Right renal pelvis (tissue), 4 donors: Measurements from ENCODE around the gene NBPF1. TPM values are rescaled to one million over a fixed set of nuclear protein-coding genes. Genes with fewer than 3 reads are reported as not detected.
"Not testable (repeated sequence)": the region's sequence is repeated elsewhere in the genome, so short reads cannot be mapped to it uniquely, and the experiment has no call there.

Experiments
- DNase-seq, 4 donors: peaks; one replicate each; pipeline ENCODE4 v3.0.0-alpha.2; 2013; ENCODE audit warnings: low read depth in 4 of 4, low spot score in 3 of 4, missing footprints in 1 of 4
- polyA plus RNA-seq, 4 donors: library from polyadenylated mRNA; unstranded; fragments of 120-200 nt; gene quantifications; one replicate each; pipeline ENCODE4 v1.2.1, GENCODE V29; 2013; ENCODE audit not compliant: insufficient read length in 4 of 4

The NBPF1 gene
- polyA plus RNA-seq, 4 donors, result 70.5 to 157 (median 88.6) TPM

- DNase-seq, result not testable (repeated sequence)
These were observed 52.9 kb downstream of the NBPF1 start for GRCh38 chr1:16560498-16560897.

DNA sequence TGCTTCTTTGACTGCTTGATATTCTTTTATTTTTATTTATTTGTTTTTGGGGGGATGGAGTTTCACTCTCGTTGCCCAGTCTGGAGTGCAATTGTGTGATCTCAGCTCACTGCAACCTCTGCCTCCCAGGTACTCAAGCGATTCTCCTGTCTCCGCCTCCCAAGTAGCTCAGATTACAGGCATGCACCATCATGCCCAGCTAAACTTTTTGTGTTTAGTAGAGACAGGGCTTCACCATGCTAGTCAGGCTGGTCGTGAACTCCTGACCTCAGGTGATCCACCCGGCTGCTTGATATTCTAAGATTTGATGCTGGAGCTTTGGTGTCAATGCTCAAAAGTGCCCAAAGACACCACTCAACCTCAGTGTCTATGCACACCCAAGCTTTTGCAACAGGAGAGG lies 53.7 kb downstream of the NBPF1 start:
- DNase-seq, result not testable (repeated sequence)

DNA sequence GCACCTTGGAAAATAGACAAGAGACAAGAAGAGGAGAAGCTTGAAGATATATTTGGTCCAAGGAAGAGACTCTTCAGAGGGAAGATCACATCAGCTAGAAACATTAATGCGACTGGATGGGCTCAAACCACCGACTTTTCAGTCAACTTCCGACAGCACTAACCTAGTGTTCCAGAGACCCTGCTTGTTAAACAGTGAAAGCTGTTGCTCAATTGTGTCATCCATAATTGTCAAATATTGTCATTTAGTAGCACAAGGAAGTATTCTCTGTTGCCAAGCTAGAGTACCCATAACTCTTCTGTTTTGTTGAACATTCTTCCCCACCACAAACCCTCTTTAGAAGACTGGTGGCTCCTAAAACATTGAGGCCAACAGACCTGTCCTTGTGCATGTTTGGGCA lies 56.3 kb downstream of the NBPF1 start:
- DNase-seq, result not testable (repeated sequence)

DNA sequence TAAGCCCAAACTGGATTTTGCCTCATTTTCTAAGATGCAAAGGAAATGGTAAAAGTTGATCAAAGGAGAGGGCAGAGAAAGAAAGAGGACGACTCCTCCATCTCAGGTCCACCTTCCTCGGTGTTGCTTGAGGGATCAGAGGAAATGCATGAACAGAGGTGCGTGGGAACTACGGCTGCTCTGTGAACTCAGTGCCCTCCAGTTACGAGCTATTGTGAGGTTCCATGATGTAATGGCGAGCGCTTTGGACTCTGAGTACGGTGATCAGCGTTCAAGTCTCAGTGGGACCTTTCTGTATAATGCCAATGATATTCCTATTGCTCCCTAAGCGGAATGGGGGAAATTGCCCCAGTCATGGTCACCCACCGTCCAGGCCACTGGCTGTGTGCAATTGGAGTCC lies 60.1 kb downstream of the NBPF1 start:
- DNase-seq, result not testable (repeated sequence)

- not testable (repeated sequence) for DNase-seq
These were observed 63.0 kb downstream of the NBPF1 start for GRCh38 chr1:16550212-16550918.

DNA sequence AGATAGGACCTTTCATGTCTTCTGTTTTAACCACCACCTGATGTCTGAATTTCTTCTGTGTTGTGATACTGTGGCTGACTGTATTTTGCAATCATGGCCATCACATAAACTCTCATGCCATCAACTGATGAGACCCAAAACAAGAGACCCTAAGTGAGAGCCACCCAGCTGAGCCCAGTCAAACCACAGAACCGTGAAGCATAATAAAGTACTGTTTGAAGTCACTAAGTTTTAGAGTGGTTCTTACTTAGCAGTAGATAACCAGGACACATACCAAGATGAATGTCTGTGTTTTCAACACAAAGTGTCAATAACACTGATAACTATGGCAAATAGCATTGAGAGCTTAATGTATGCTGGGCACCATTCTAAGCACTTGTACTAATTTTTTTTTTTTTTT lies 63.8 kb downstream of the NBPF1 start:
- DNase-seq, result not testable (repeated sequence)

DNA sequence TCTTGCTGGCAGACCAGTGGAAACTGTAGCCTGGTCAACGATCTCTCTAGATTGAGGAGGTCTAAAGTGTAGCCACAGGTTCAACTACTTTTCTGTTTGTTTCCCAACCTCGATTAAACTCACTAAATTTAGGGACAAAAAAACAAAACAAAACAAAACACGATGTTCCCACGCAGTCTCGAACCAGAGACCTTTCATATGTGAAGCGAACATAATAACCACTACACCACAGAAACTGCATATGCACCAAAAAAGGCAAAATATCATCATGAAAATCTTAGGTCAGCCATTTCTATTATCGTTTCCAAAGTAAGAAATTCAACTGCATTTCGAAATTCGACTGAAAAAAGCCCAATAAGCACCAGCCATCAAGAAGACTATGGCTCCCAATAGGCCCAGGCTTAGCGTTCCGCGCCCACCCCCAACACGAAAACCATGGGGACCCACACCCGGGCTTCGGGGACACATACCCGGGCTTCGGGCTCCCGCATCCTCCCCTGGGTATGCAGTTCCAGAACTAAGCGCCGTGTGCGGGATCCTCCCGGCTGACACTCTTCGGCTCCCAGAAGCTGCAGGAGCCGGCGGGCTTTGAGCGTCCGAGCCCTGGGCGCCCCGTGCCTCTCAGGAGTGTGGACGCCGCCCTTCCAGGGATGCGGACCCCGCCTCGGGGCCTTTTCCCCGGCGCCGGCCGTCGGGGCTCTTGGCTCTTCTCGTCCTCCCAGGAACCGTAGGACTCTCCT lies 65.7 kb downstream of the NBPF1 start:
- DNase-seq, result not testable (repeated sequence)

DNA sequence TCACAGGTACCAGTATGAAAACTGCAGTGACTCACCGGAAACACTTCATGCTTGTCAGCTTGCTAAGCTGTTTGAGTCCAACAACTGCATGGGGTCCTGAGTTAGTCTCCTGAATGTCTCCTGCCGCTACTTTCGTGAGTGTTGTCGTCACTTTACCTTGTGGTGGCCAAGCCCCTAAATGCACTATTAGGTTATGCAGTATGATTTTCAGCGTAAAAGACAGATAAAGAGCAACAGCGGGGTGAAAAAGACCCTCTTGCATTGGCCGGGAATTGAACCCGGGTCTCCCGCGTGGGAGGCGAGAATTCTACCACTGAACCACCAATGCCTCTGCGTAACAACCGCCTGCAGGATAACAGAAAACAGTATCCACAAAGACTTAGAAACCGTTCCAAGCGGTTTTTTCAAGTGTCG lies 67.7 kb downstream of the NBPF1 start:
- not testable (repeated sequence) for DNase-seq

DNA sequence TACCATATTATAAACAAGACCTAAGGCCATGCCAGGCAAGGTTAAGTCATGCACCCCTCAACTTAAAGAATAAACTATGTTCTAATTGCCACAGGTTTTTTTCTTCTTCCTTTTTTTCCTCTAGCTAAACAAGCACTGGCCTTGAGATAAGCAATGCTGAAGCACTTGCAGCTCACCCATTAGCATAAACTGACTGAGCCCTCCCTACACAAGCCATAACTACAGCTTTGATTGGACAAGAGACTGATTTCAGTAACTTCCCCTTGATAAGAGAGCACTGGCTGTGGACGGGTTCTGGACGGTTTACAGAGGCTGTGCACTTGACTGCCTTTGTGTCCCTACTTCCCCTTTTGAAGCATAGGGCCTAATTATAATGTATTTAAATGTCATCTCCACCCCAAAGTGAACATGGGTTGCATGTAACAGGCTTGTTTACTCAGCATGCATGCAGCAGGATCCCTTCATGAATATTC lies 72.9 kb downstream of the NBPF1 start:
- DNase-seq, result not testable (repeated sequence)

- not testable (repeated sequence) for DNase-seq
These were observed 75.8 kb downstream of the NBPF1 start for GRCh38 chr1:16537528-16537927.

DNA sequence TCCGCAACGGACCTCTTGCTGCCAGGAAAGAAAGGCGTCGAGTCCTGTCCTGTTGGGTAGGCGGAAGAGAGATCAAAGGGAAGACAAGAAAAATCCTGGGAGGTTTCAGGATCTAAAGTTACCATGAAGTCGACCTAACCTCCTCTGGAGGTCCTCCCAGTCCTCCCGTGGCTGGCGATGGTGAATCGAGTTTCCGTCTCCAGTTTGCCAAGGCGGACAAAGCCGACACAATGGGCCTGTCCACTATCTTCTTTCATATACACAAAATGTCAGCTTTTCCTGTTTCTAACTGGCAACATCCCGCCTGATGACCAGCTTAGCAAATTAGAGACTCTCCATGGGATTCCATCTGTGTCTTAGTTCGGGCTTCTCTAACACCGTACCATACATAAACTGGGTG lies 76.6 kb downstream of the NBPF1 start:
- DNase-seq, result not testable (repeated sequence)

- not testable (repeated sequence) for DNase-seq
These were observed 77.5 kb downstream of the NBPF1 start for GRCh38 chr1:16535898-16536297.

GRCh38 chr1:16535487-16535886 lies 77.9 kb downstream of the NBPF1 start:
- not testable (repeated sequence) for DNase-seq

GRCh38 chr1:16534829-16535456 lies 78.4 kb downstream of the NBPF1 start:
- DNase-seq, result not testable (repeated sequence)

DNA sequence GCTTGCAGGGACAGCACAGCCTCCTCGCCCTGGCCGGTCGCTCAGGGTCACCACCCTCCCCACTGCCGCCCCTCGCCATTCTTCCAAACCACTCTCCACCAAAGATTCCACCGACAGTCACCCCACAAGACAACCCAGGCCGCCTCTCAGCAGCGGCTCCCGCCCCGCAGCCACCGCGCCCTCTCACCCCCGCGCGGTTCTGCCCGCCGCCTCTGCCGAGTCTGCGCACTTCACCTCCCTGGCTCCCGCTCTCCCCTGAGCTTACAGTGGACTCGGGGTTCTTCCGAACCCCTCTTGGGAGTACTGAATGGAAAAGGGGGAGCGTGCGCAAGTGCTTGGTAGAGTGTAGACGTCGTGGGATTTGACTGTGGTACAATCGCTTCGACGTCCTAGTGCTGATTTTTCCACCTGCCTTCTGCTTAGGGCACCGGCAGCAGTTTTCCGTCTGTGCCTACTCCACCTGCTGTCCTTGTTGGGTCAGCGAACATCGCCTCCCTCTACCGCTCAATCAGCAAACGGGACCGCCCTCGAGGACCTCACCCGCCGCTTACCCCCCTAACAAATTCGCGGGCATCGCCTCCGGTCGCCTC lies 79.0 kb downstream of the NBPF1 start:
- DNase-seq, result not testable (repeated sequence)

GRCh38 chr1:16532235-16532991 lies 81.0 kb downstream of the NBPF1 start:
- DNase-seq, result not testable (repeated sequence)

DNA sequence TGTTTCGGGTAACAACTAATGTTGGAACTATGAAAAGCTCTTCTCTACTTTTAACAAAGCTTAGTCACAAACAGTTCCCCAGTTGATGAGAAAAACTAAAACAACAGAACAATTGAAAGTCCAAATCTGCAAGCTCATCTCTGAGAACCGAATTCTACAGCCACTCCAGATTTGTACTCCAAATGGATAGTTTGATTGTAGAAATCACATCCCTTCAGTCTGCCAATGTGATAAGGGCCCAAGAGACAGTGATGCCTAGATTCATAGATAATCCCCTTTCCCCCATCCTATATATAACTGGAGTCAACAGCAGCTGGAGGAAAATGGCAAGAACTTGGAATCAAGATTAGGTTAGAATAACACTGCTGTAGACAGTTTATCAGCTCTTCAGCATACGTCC lies 85.0 kb downstream of the NBPF1 start:
- not testable (repeated sequence) for DNase-seq

DNA sequence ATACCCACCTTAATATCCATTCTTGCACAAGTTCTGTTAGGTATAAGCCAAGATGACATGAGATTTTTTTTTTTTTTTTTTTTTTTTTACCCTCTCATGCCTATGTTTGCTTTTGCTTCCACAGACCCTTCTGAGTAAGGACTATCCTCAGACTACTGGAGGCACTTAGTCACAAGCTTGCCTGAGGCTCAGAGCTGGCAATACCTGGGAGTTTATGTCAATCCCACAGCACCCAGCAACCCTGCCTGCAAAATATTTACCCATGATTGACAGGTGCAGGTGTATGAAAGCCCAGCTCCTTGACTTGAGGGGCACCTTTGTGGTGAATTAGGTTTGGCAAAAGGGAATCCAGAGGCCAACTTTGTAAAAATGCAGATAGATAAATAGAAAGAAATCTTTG lies 87.6 kb downstream of the NBPF1 start:
- not testable (repeated sequence) for DNase-seq

GRCh38 chr1:16521679-16522078 lies 91.7 kb downstream of the NBPF1 start:
- DNase-seq, result not testable (repeated sequence)

DNA sequence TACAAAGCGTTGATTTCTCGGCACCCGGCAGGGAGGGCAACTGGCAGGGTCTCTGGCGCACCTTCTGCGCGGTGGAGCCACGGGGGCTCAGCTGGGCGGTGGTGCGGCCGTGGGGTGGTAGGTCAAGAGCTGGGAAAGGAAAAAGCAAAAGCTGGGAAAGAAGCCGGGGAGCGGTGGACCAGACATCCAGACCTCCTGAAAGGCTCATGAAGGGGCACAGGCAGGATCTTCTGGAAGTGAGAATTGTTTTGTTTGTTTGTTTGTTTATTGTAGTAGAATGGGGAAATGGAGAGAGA lies 92.1 kb downstream of the NBPF1 start:
- no peak for DNase-seq
